Motor neuron (in vitro differentiated cells): Measurements from ENCODE around the gene TUBA4A. TPM values are rescaled to one million over a fixed set of nuclear protein-coding genes. Genes with fewer than 3 reads are reported as not detected.

Source experiments
- ATAC-seq, 8 experiments: fragments of 200-7000 bp; cut with Tn5 transposase; replicated peaks in 6 of 8; 2 replicates each; pipeline ENCODE4 v1.8.0; 2021; ENCODE audit warnings: mild to moderate bottlenecking in 8 of 8, moderate library complexity in 8 of 8
- H3K27ac ChIP-seq, 2 donors: fragments of 250-450 bp; sonication (Bioruptor Pico); 2 replicates each; pipeline ENCODE4 v1.9.0; 2021; ENCODE audit warnings: antibody characterized with exemption in 2 of 2, mild to moderate bottlenecking in 2 of 2, moderate library complexity in 1 of 2
- H3K4me1 ChIP-seq, 2 donors: fragments of 250-450 bp; sonication (Bioruptor Pico); replicated peaks in 1 of 2; 2 replicates each; pipeline ENCODE4 v1.6.1; 2021; ENCODE audit warnings: antibody characterized with exemption in 2 of 2, mild to moderate bottlenecking in 2 of 2, moderate library complexity in 1 of 2
- H3K4me3 ChIP-seq, 5 donors: fragments of 250-450 bp; sonication (Bioruptor Pico); 2 replicates each; pipeline ENCODE4 v1.9.0; 2021; ENCODE audit warnings: antibody characterized with exemption in 5 of 5, mild to moderate bottlenecking in 5 of 5, moderate library complexity in 4 of 5
- WGBS, 10 experiments: fragments of 450-650 bp; shearing (Covaris generic); methylation state at CpG; one replicate each; pipeline ENCODE4 v1.0.0; 2022; 5-methylcytosine and 5-hydroxymethylcytosine counted together
- in situ Hi-C, 9 experiments: fragments of 400-800 bp; cut with MboI; loops; one replicate each; pipeline ENCODE4 v1.15.0; 2021; ENCODE audit warnings: low sequenced_read_pairs in 9 of 9, low pct_unique_long_range_greater_than_20kb in 2 of 9; ENCODE audit not compliant: unreplicated experiment in 9 of 9
- total RNA-seq, 8 experiments: library from RNA; unstranded; fragments of 300-600 nt; gene quantifications; 2 replicates each; pipeline versions ENCODE4 v1.2.3 to v1.2.4, GENCODE V29; 2022

The TUBA4A gene
- 10 to 100 TPM in 2 of 8 experiments, 1 to 10 TPM in 6; 2.3 to 23.4 (median 4.7) TPM for total RNA-seq

DNA sequence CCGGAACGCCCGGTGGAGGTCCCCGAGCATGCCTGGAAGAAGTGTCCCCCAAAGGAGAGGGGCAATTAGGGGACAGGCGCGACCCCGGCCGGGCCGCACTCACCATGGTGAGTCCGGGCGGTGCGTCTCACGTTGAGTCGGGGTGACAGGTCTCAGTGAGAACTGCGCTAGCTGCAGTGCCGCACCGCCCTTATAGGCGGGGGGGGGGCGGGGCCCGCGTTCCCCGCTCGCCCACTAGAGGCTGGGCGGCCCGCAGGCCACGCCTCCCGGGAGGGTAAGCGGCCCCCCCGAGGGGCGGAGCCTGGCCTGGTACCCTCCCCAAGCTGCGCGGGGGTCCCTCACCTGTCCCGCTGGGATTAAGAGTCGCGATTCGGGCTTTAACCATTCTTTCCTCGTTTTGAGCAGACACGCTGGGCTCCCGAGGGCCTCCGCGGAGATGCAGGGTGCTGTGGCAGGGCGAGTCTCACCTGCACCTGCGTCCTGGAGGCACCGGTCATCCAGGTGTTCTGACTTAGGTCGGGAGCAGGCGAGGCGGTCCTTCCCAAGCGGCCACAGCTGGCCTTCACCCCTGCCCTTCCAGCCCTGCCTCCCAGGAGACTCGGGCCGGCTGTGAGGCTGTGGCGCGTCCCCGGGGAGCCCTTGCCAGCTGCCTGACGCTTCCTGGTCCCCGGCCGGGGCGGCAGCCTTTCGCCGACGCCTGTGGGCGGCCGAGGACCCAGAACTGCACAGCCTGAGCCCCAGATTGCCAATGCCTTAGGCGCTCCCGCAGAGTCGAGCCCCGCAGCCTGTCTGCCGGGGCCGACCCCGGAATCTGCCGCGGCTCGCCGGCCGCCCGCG, at the start of gene TUBA4A:
TUBA4A (minus strand) TSS at position 166 of the 837 bp plus-strand sequence; CDS start at position 106, 60 bp downstream.
- H3K4me1 ChIP-seq: peaks cover 17 to 25% of the 10 kb centered on the region in 2 donors
- peak within 1 kb of the TSS; percentile 23 to 51 (median 30) for H3K4me3 ChIP-seq
- in situ Hi-C loops: no loop called here
- ATAC-seq: peak; percentile 37 to 84 (median 64)
- WGBS, 10 experiments: 0% methylated on average over 3 to 6 of the region's 76 CpGs; no CpG with 5 or more reads in 7 of the 10 experiments
- no peak within 1 kb of the TSS for H3K27ac ChIP-seq

DNA sequence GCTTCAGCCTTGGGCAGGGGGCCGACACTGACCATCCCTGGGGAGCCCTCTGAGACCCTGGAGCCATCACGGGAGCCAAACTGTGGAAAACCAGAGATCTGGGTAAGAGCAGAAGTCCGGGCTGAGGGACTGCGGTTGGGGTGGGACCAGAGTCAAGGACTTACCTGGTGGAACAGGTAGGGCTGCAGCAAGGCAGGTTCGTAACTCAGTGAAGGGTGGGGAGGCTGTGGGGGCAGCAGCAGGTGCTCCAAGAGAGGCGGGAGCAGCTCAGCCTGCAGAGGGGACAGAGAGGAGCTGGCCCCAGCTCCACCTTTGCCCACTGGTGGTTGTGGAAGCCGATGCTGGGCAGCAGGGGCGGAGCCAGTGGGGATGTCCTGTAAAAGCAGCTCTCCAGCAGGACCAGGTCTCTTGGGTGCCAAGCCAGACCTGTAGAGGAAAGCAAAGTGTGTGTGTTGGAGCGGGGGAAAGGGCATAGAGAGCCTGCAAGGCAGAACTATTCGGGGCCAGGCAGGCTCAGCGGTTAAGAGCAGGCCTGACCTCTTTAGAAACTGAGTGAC, 48.8 kb upstream of the TUBA4A start:
- Histone ChIP-seq H3K4me1 (peaks cover 0 to 12% of the 10 kb centered on the region in 2 donors), H3K27ac (no peak overlapping the region), H3K4me3 (no peak overlapping the region)
- no peak for ATAC-seq
- in situ Hi-C loops: no loop called here
- 0 to 100% (median 61%) methylated on average over 1 to 2 of the region's 11 CpGs; no CpG with 5 or more reads in 4 of the 10 experiments for WGBS, 10 experiments

DNA sequence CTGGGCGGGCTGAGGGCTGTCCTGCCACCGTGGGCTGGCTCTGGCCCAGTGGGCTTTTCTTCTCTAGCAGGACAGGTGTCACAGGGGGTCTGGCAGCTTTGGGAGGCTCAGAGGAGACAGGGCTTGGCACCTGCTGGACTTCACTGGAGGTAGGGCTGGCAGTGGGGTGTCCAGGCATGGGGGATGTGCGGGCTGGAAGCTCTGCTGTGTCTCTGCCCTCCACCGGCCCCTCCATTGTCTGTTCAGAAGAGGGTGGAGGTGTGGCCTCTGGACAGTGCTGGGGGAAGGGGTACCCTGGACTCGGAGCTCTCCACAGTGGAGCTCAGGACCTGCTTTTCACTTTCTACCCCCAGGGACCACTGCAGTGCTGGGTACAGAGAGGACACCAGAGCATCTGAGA, 46.3 kb upstream of the TUBA4A start:
- no peak overlapping the region for H3K4me3 ChIP-seq
- ATAC-seq: peak in 2 of 8 experiments; percentile 26 to 29
- peaks cover 2 to 14% of the 10 kb centered on the region in 2 donors for H3K4me1 ChIP-seq
- in situ Hi-C loops: no loop called here
- 29 to 90% (median 60%) methylated on average over 1 to 4 of the region's 5 CpGs; no CpG with 5 or more reads in 7 of the 10 experiments for WGBS, 10 experiments
- no peak overlapping the region for H3K27ac ChIP-seq

DNA sequence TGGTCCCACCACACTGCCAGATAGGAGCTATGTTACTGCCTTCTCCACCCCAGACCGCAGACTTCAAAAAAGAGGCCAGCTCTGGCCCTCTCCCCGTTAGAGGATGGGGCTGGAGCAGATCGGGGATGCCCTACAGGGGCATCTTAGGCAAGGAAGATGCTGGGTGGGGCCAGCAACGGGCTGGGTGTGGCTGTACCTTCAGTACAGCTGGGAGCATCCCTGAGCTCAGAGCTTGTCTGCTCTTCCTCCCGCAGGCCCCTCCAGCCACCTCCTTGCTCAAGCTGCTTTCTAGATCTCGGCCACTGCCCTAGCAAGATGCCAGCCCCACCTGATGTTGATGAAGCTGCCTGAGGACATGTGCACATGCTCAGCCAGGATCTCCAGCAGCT, 45.6 kb upstream of the TUBA4A start:
- Histone ChIP-seq H3K4me1 (peaks cover 2 to 15% of the 10 kb centered on the region in 2 donors), H3K4me3 (no peak overlapping the region), H3K27ac (no peak overlapping the region)
- ATAC-seq: no peak
- WGBS, 10 experiments: 0 to 100% (median 80%) methylated on average over 1 to 2 of the region's 6 CpGs; no CpG with 5 or more reads in 7 of the 10 experiments
- in situ Hi-C loops: no loop called here

DNA sequence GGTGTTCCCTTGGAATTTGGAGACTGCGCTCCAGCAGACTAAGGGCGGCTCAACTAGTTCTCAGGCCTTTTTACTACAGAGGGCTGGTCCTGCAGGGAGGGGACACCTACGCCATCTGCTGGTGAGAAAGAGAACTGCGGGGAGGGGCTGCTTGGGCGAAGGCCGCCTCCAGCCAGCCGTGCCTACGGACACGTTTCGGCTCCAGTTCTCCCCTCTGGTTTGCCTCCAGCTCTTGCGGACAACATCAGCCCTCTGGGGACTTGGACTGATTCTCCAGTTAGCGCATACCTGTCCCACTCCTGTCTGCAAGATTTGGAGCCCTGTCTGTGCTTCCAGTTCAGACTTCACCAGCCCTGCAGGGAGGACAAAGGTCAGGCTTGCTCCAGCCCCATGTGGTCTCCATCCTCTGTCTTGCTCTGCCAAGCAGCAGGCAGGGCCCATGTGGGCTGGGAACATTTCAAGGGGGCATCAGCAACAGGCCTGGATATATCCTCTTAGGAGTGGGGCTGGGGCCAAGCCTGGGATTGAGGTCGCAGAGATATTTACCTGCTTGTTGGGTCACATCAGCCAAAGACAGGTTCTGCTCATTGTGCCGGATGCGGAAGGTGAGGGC, 45.1 kb upstream of the TUBA4A start:
- Histone ChIP-seq H3K4me3 (no peak overlapping the region), H3K4me1 (peaks cover 2 to 20% of the 10 kb centered on the region in 2 donors), H3K27ac (no peak overlapping the region)
- 0 to 100% (median 13%) methylated on average over 1 to 11 of the region's 15 CpGs; no CpG with 5 or more reads in 2 of the 10 experiments for WGBS, 10 experiments
- in situ Hi-C loops: no loop called here
- peak; percentile 52 to 71 (median 61) for ATAC-seq

DNA sequence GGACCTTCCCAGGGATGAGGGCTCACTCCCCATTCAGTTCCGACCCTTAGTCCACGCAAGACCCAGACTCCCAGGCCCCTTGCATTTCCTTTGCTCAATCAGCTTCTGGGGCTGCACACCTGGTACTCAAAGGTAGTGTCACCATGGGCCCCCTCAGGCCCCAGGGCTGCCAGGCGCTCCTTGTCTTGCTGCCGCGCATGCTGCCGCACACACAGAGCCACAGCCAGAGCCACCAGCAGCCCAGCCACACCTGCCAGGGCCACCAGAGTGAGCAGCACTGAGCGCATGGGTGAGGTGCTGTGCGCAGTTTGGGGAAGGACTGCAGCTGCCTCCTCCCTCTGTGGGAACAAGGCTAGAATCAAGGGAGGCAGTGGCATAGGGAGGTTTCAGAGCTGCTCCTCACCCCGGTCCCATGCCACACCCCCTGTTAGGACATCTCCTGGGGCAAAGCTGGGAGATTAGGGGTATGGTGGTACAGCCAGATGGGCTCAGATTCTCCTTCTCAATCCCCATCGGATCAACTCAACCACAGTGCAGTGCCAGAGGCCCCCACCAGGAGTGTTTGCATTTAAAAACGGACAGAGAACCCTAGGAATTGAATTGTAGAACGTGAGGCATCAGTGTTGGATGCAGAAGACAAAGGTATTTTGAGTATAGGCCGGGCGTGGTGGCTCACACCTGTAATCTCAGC, 44.2 kb upstream of the TUBA4A start:
- Histone ChIP-seq H3K4me3 (no peak overlapping the region), H3K4me1 (peaks cover 2 to 20% of the 10 kb centered on the region in 2 donors), H3K27ac (no peak overlapping the region)
- no peak for ATAC-seq
- in situ Hi-C loops: no loop called here
- WGBS, 10 experiments: 10 to 100% (median 90%) methylated on average over 1 to 7 of the region's 14 CpGs; no CpG with 5 or more reads in 3 of the 10 experiments

DNA sequence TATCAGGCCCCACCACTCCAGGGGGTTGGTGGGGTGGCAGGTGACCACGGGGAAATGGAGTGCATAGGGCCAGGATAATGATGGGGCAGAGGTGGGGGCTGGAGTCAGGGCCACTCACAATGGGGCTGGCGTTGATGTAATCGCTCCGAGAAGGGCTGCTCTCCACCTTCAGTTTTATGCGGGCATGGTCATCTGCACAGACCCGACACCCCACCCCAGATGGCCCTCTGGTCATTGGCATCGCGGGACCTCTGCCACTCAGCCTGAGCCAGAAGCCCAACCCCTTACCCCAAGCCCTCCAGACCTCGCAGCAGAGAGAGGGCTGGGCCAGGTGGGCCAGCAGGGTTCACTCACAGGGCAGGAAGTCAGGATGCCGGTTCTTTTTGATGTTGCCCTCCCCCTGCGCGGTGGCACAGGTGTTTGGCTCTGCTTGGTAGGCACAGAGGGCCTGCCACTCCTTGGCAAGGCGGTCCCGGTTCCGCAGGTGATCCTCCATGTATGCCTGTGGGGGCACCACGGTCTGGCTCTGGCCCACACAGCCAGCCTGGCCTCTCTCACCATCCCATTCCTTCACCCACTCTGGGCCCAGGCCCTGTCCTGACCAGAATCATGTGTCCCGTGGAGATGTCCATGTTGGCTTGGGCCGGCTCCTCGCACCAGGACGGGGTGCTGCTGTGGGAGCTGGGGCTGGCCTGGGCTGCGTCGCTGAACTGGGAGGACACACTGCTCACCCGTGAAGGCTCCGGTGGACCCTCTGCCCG, 43.1 kb upstream of the TUBA4A start:
- in situ Hi-C loops: no loop called here

DNA sequence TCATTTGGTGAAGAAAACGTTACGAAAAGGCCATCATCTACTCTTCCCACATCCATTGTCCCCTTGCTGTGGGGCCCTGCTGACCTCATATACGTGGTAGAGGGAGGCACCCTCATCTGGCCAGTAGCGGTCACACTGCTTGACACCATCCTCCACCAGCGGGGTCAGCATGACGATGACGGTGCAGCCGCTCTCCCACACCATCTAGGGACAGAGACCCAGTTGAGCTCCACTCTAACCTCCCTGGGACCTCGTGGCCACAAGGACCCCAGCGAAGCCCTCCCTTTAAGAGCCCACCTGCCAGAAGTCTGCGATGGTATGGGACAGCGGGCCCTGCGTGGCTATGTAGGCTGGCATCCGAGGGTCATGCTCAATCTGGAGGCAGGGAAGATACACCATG, 42.4 kb upstream of the TUBA4A start:
- in situ Hi-C loops: no loop called here
- no peak overlapping the region for H3K27ac ChIP-seq
- WGBS, 10 experiments: 20 to 90% (median 79%) methylated on average over 1 to 3 of the region's 14 CpGs; no CpG with 5 or more reads in 7 of the 10 experiments
- no peak for ATAC-seq
- H3K4me1 ChIP-seq: peaks cover 2 to 20% of the 10 kb centered on the region in 2 donors
- H3K4me3 ChIP-seq: no peak overlapping the region

More for the DNA sequence above, 43.1 kb upstream of the TUBA4A start:
- H3K4me3 ChIP-seq: no peak overlapping the region
- peaks cover 2 to 20% of the 10 kb centered on the region in 2 donors for H3K4me1 ChIP-seq
- no peak overlapping the region for H3K27ac ChIP-seq
- 20 to 100% (median 90%) methylated on average over 1 to 4 of the region's 25 CpGs; no CpG with 5 or more reads in 6 of the 10 experiments for WGBS, 10 experiments
- ATAC-seq: no peak

DNA sequence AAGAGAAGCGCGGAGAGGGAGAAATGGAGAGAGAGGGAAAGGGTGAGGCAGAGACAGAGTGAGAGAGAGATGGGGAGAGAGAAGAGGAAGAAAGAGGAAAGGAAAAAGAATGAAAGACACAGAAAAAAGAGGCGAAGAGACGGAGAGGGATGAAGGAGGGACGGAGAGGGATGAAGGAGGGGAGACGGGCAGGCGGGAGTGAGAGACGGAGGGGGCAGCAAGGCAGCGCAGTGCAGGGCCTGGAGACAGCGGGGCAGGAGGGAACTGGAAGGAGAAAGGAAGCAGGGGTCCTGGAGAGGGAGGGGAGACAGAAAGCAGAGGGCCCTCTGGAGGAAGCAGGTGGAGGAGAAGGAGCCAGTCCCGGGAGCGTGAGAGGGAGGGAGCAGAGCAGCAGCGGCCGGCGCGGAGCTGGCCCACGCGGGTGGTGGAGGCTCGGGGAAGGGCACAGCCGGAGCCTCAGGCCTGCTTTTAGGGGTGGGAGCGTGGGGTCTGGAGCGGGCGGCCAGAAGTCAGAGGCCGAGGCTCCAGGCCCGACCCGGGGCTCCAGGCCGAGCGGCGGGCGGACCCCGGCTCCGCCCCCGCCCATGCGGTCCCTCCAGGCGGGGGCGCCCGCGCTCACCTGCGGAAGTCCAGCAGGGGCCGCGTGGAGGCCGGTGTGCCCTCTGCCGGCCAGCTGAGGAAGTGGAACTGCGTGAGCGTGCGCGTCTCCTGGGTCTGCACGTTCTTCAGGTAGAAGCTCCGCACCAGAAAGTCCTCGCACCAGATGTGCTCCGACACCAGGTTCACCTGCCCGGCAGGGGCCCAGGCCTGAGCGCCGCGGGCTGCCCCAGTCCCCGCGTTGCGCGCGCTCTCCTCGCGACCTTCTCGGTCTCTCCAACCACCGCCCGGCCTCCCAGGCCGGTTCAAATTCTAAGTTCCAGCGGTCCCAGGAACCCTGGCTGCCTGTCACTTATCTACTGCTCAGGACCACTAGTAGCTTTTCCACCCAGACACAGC, 40.9 kb upstream of the TUBA4A start:
- peak; percentile 74 to 88 (median 83) for ATAC-seq
- WGBS, 10 experiments: 20 to 77% (median 60%) methylated on average over 1 to 23 of the region's 67 CpGs; no CpG with 5 or more reads in 1 of the 10 experiments
- peaks cover 2 to 15% of the 10 kb centered on the region in 2 donors for H3K4me1 ChIP-seq
- H3K4me3 ChIP-seq: peak overlapping the region; percentile 28 to 43 (median 37)
- H3K27ac ChIP-seq: no peak overlapping the region
- in situ Hi-C loops: no loop called here

DNA sequence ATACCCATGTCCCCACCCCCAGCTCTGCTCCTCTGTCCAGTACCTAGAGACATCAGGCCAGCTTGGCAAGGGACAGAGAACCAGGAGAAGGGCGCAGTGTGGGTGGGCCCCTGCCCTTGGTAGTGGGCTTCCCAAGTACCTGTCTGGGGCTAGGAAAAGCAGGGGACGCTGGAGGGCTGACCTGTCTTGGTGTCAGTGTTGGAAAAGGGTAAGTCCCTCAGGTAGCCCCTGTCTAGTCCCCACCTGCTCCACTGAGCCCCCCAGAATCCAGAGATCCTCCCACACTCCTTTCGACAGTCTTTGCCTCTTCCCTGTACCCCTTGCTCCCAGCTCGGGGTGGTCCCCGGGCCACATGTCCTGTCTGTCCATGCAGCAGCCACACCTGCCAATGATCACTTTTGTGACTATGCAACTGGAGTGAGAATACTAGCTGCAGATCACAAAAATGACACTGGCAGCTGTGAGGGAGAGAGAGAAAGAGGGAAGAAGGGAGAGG, 40.1 kb upstream of the TUBA4A start:
- no peak for ATAC-seq
- in situ Hi-C loops: no loop called here
- H3K27ac ChIP-seq: no peak overlapping the region
- H3K4me1 ChIP-seq: peaks cover 2 to 8% of the 10 kb centered on the region in 2 donors
- H3K4me3 ChIP-seq: no peak overlapping the region
- 54 to 93% (median 76%) methylated on average over 1 to 4 of the region's 5 CpGs; no CpG with 5 or more reads in 5 of the 10 experiments for WGBS, 10 experiments

DNA sequence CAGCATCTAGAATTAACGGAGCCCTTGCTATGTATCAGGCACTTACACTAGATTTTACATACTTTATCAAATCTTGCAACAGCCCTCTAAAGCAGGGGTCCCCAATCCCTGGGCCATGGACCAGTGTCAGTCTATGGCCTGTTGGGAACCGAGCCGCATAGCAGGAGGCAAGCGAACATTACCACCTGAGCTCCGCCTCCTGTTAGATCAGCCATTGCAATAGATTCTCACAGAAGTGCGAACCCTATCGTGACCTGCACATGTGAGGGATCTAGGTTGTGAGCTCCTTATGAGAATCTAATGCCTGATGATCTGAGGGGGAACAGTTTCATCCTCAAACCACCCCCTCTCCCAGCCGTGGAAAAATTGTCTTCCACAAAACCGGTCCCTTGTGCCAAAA, 38.9 kb upstream of the TUBA4A start:
- Histone ChIP-seq H3K4me1 (peaks cover 2 to 8% of the 10 kb centered on the region in 2 donors), H3K27ac (no peak overlapping the region), H3K4me3 (no peak overlapping the region)
- no peak for ATAC-seq
- in situ Hi-C loops: no loop called here
- 71 to 100% (median 92%) methylated on average over 1 to 8 of the region's 9 CpGs; no CpG with 5 or more reads in 3 of the 10 experiments for WGBS, 10 experiments
